Breast epithelium (tissue), 3 donors: ENCODE results near the gene GPATCH3.

Source experiments
- POLR2A ChIP-seq: fragments of 450-650 bp; IDR thresholded peaks from one replicate; pipeline ENCODE4 v1.6.1; 2016; ENCODE audit warnings: antibody characterized with exemption, mild to moderate bottlenecking, moderate library complexity
- TF ChIP-seq, protein P1 (sequence below), 3 donors: fragments of 450-650 bp; IDR thresholded peaks; one replicate each; pipeline ENCODE4 v1.5.1; 2016 to 2017; ENCODE audit warnings: antibody characterized with exemption in 3 of 3, mild to moderate bottlenecking in 3 of 3, moderate library complexity in 3 of 3

DNA sequence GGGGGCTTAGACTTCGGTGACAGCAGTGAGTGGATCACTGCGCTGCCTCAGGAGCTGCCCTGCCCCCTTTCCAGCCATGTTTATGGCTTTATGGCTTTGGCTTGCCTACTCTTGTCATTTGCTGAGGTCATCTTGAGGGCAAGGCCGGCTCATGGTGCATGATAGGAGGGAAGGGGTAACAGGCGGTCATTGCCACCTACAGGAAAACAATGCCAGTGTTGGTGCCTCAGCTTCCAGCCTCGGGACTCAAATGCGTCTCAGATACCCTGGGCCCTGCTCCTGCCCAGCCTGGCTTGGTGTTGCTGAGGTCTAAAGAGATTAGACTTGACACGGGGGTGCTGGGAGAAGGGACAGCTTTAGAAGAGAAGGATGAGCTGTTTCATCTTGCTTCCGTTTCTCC, 45.5 kb upstream of the GPATCH3 start:
- TF ChIP-seq, protein P1, sequence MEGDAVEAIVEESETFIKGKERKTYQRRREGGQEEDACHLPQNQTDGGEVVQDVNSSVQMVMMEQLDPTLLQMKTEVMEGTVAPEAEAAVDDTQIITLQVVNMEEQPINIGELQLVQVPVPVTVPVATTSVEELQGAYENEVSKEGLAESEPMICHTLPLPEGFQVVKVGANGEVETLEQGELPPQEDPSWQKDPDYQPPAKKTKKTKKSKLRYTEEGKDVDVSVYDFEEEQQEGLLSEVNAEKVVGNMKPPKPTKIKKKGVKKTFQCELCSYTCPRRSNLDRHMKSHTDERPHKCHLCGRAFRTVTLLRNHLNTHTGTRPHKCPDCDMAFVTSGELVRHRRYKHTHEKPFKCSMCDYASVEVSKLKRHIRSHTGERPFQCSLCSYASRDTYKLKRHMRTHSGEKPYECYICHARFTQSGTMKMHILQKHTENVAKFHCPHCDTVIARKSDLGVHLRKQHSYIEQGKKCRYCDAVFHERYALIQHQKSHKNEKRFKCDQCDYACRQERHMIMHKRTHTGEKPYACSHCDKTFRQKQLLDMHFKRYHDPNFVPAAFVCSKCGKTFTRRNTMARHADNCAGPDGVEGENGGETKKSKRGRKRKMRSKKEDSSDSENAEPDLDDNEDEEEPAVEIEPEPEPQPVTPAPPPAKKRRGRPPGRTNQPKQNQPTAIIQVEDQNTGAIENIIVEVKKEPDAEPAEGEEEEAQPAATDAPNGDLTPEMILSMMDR (IDR thresholded peaks at IDR 0.05), result no peak
- TF ChIP-seq POLR2A, result no peak
